Prostate gland (tissue), 2 donors: Measurements from ENCODE around the gene S100A10. TPM values are rescaled to one million over a fixed set of nuclear protein-coding genes. Genes with fewer than 3 reads are reported as not detected.

ENCODE experiments used
- DNase-seq: peaks from one replicate; pipeline ENCODE4 v3.0.0-alpha.2; 2019; ENCODE audit warnings: low spot score
- H3K27ac ChIP-seq, 2 donors: fragments of 200-600 bp; sonication (generic); 2 replicates each; pipeline ENCODE4 v1.5.1; 2017 to 2019
- H3K27me3 ChIP-seq: fragments of 200-600 bp; sonication (generic); replicated peaks from 2 replicates; pipeline ENCODE4 v1.5.1; 2019; ENCODE audit not compliant: insufficient read depth
- H3K36me3 ChIP-seq, 2 donors: fragments of 200-600 bp; sonication (generic); 1 replicate in 1 of 2; 2 replicates in 1 of 2; pipeline versions ENCODE4 v1.5.1 to v1.8.1; 2017 to 2019
- H3K4me1 ChIP-seq: fragments of 200-600 bp; sonication (generic); replicated peaks from 2 replicates; pipeline ENCODE4 v1.5.1; 2019
- H3K4me3 ChIP-seq, 2 donors: fragments of 200-600 bp; sonication (generic); 2 replicates each; pipeline ENCODE4 v1.5.1; 2017 to 2019
- H3K9me3 ChIP-seq: fragments of 200-600 bp; sonication (generic); 2 replicates; pipeline ENCODE4 v1.5.1; 2017
- CTCF ChIP-seq, 4 experiments: fragments of 200-600 bp in 2 of 4; fragments of 450-650 bp in 2 of 4; sonication (generic) in 2 of 4; IDR thresholded peaks; 1 replicate in 3 of 4; 2 replicates in 1 of 4; pipeline ENCODE4 v1.5.1; 2016 to 2019; ENCODE audit warnings: antibody characterized with exemption in 4 of 4, mild to moderate bottlenecking in 2 of 4, moderate library complexity in 2 of 4
- POLR2A ChIP-seq: fragments of 450-650 bp; IDR thresholded peaks from one replicate; pipeline ENCODE4 v1.6.1; 2016; ENCODE audit warnings: antibody characterized with exemption, mild to moderate bottlenecking
- POLR2AphosphoS5 ChIP-seq: sonication (generic); formaldehyde crosslinking; IDR thresholded peaks from one replicate; pipeline ENCODE4 v1.6.1; 2017; ENCODE audit warnings: antibody characterized with exemption
- WGBS: methylation state at CpG from one replicate; pipeline ENCODE4 v1.1.5; 2018; 5-methylcytosine and 5-hydroxymethylcytosine counted together
- intact Hi-C: fragments of 100-400 bp; cut with DNase I; formaldehyde crosslinking; loops from one replicate; pipeline ENCODE4 v1.14.2; 2022
- total RNA-seq, 2 donors: library from RNA; depleted of rRNA; stranded (reverse); fragments of >200 nt; gene quantifications; one replicate each; pipeline ENCODE4 v1.1.0, GENCODE V29; 2016

The S100A10 gene
- total RNA-seq, 2 donors from 2014 or later = 61.7 to 72.1 TPM

GRCh38 chr1:151960780-151961513 is 32.7 kb downstream of the S100A10 start:
- Histone ChIP-seq H3K27me3 (no peaks in the 10 kb centered on the region), H3K27ac (no peak overlapping the region), H3K9me3 (no peaks in the 10 kb centered on the region), H3K36me3 (no peaks in the 10 kb centered on the region), H3K4me1 (no peaks in the 10 kb centered on the region), H3K4me3 (no peak overlapping the region)
- no peak for DNase-seq
- TF ChIP-seq POLR2A (no peak), POLR2AphosphoS5 (peak; percentile 30)
- WGBS = 41% methylated on average over 2 of the region's 2 CpGs
- intact Hi-C loops = no loop called here

- intact Hi-C loops = no loop called here
- no peaks in the 10 kb centered on the region for H3K36me3 ChIP-seq
Observed at GRCh38 chr1:151958959-151959358, 34.7 kb downstream of the S100A10 start.

GRCh38 chr1:151956957-151957497 is 36.6 kb downstream of the S100A10 start:
- intact Hi-C loops = no loop called here
- no peak overlapping the region for H3K27ac ChIP-seq
- WGBS = 82% methylated on average over 3 of the region's 3 CpGs
- no peaks in the 10 kb centered on the region for H3K4me1 ChIP-seq
- H3K9me3 ChIP-seq = no peaks in the 10 kb centered on the region
- no peak for DNase-seq
- no peaks in the 10 kb centered on the region for H3K36me3 ChIP-seq
- TF ChIP-seq POLR2AphosphoS5 = no peak
- no peak for TF ChIP-seq CTCF (IDR thresholded peaks at IDR 0.05)
- no peak for TF ChIP-seq POLR2A
- no peak overlapping the region for H3K4me3 ChIP-seq
- no peaks in the 10 kb centered on the region for H3K27me3 ChIP-seq

More at GRCh38 chr1:151958959-151959358, 34.7 kb downstream of the S100A10 start:
- DNase-seq = no peak
- H3K27me3 ChIP-seq = no peaks in the 10 kb centered on the region
- no peaks in the 10 kb centered on the region for H3K9me3 ChIP-seq
- no peak overlapping the region for H3K4me3 ChIP-seq
- WGBS = 85% methylated on average over 2 of the region's 2 CpGs
- no peaks in the 10 kb centered on the region for H3K4me1 ChIP-seq
- no peak for TF ChIP-seq CTCF (IDR thresholded peaks at IDR 0.05)
- no peak overlapping the region for H3K27ac ChIP-seq

GRCh38 chr1:151953409-151954094 is 40.1 kb downstream of the S100A10 start:
- Histone ChIP-seq H3K9me3 (no peaks in the 10 kb centered on the region), H3K36me3 (no peaks in the 10 kb centered on the region), H3K4me1 (no peaks in the 10 kb centered on the region), H3K27ac (no peak overlapping the region), H3K27me3 (no peaks in the 10 kb centered on the region), H3K4me3 (no peak overlapping the region)
- intact Hi-C loops = no loop called here
- WGBS = 74% methylated on average over 7 of the region's 7 CpGs
- DNase-seq = no peak
- TF ChIP-seq CTCF (IDR thresholded peaks at IDR 0.05) (no peak), POLR2AphosphoS5 (no peak), POLR2A (no peak)

GRCh38 chr1:151952811-151953210 is 40.8 kb downstream of the S100A10 start:
- no peak for DNase-seq
- no peaks in the 10 kb centered on the region for H3K27me3 ChIP-seq
- intact Hi-C loops = no loop called here
- no peaks in the 10 kb centered on the region for H3K36me3 ChIP-seq
- no peak overlapping the region for H3K27ac ChIP-seq
- no peaks in the 10 kb centered on the region for H3K9me3 ChIP-seq
- no peaks in the 10 kb centered on the region for H3K4me1 ChIP-seq
- TF ChIP-seq CTCF (IDR thresholded peaks at IDR 0.05) (no peak), POLR2AphosphoS5 (no peak), POLR2A (no peak)
- no peak overlapping the region for H3K4me3 ChIP-seq
- 67% methylated on average over 1 of the region's 1 CpG for WGBS
